Ramos (cell line): ENCODE data around the gene ADH6.
"Not testable (repeated sequence)": the region's sequence is repeated elsewhere in the genome, so short reads cannot be mapped to it uniquely, and the experiment has no call there.

Experiments used
- in situ Hi-C: fragments of 300-500 bp; cut with MboI; formaldehyde crosslinking; loops from one replicate; pipeline ENCODE4 v1.14.3; 2022; ENCODE audit warnings: low sequenced_read_pairs; ENCODE audit not compliant: unreplicated experiment

Gene ADH6

GRCh38 chr4:99219072-99219471, at the start of gene ADH6:
Gene ADH6, minus strand, starts transcription at chr4:99219246. Its CDS starts 94 bp downstream, at chr4:99219152.
- in situ Hi-C loops = no loop called here

GRCh38 chr4:99264927-99265326, 45.9 kb upstream of the ADH6 start:
- in situ Hi-C loops = no loop called here

GRCh38 chr4:99252746-99253145, 33.7 kb upstream of the ADH6 start:
- in situ Hi-C loops = no loop called here

GRCh38 chr4:99248714-99249113, 29.7 kb upstream of the ADH6 start:
- in situ Hi-C loops = no loop called here

GRCh38 chr4:99235955-99236354, 16.9 kb upstream of the ADH6 start:
- in situ Hi-C loops = no loop called here

- in situ Hi-C loops = no loop called here
Observed at GRCh38 chr4:99234331-99235010, 15.4 kb upstream of the ADH6 start.

- in situ Hi-C loops = not testable (repeated sequence)
Observed at GRCh38 chr4:99233397-99233796, 14.4 kb upstream of the ADH6 start.

GRCh38 chr4:99228706-99229105, 9.7 kb upstream of the ADH6 start:
- in situ Hi-C loops = not testable (repeated sequence)

GRCh38 chr4:99227646-99228045, 8.6 kb upstream of the ADH6 start:
- in situ Hi-C loops = not testable (repeated sequence)

- in situ Hi-C loops = no loop called here
Observed at GRCh38 chr4:99221980-99222379, 2.9 kb upstream of the ADH6 start.

- in situ Hi-C loops = no loop called here
Observed at GRCh38 chr4:99219479-99219878, 433 bp upstream of the ADH6 start.

- in situ Hi-C loops = no loop called here
Observed at GRCh38 chr4:99215521-99215920, 3.5 kb downstream of the ADH6 start.

- in situ Hi-C loops = no loop called here
Observed at GRCh38 chr4:99210789-99211188, 8.3 kb downstream of the ADH6 start.

GRCh38 chr4:99209671-99210070, 9.4 kb downstream of the ADH6 start:
- in situ Hi-C loops = no loop called here

GRCh38 chr4:99208719-99209075, 10.3 kb downstream of the ADH6 start:
- in situ Hi-C loops = no loop called here

- in situ Hi-C loops = no loop called here
Observed at GRCh38 chr4:99207911-99208718, 10.9 kb downstream of the ADH6 start.

GRCh38 chr4:99207069-99207743, 11.8 kb downstream of the ADH6 start:
- in situ Hi-C loops = no loop called here

GRCh38 chr4:99205153-99205979, 13.7 kb downstream of the ADH6 start:
- in situ Hi-C loops = no loop called here

- in situ Hi-C loops = no loop called here
Observed at GRCh38 chr4:99202536-99202935, 16.5 kb downstream of the ADH6 start.

- in situ Hi-C loops = no loop called here
Observed at GRCh38 chr4:99202094-99202493, 17.0 kb downstream of the ADH6 start.
